Hepatocyte (in vitro differentiated cells): Measurements from ENCODE around the gene PTPN1. TPM values are rescaled to one million over a fixed set of nuclear protein-coding genes. Genes with fewer than 3 reads are reported as not detected.

Experiments used
- DNase-seq: peaks from one replicate; pipeline ENCODE4 v3.0.0-alpha.2; 2016; ENCODE audit warnings: low spot score
- H2AFZ ChIP-seq: fragments of 200-600 bp; sonication (generic); 2 replicates; pipeline ENCODE4 v1.6.0; 2016; ENCODE audit warnings: antibody characterized with exemption, mild to moderate bottlenecking
- H3K27ac ChIP-seq: fragments of 200-600 bp; sonication (generic); 2 replicates; pipeline ENCODE4 v1.5.1; 2016; ENCODE audit warnings: mild to moderate bottlenecking
- H3K27me3 ChIP-seq: fragments of 200-600 bp; sonication (generic); 2 replicates; pipeline ENCODE4 v1.6.1; 2016
- H3K36me3 ChIP-seq: fragments of 200-600 bp; sonication (generic); replicated peaks from 2 replicates; pipeline ENCODE4 v1.5.1; 2016; ENCODE audit warnings: low read depth; ENCODE audit not compliant: insufficient read depth
- H3K4me1 ChIP-seq: fragments of 200-600 bp; sonication (generic); 2 replicates; pipeline ENCODE4 v1.5.1; 2016; ENCODE audit warnings: mild to moderate bottlenecking, moderate library complexity; ENCODE audit not compliant: insufficient read depth
- H3K4me2 ChIP-seq: fragments of 200-600 bp; sonication (generic); 2 replicates; pipeline ENCODE4 v1.6.0; 2016
- H3K4me3 ChIP-seq: fragments of 200-600 bp; sonication (generic); 2 replicates; pipeline ENCODE4 v1.5.1; 2016; ENCODE audit warnings: mild to moderate bottlenecking
- H3K79me2 ChIP-seq: fragments of 200-600 bp; sonication (generic); 2 replicates; pipeline ENCODE4 v1.6.0; 2017; ENCODE audit warnings: mild to moderate bottlenecking
- H3K9me2 ChIP-seq: fragments of 200-600 bp; sonication (generic); replicated peaks from 2 replicates; pipeline ENCODE4 v1.6.0; 2017; ENCODE audit warnings: mild to moderate bottlenecking; ENCODE audit not compliant: insufficient read depth
- H3K9me3 ChIP-seq: fragments of 200-600 bp; sonication (generic); 2 replicates; pipeline ENCODE4 v1.5.1; 2016; ENCODE audit warnings: low read depth, mild to moderate bottlenecking
- H4K20me1 ChIP-seq: fragments of 200-600 bp; sonication (generic); 2 replicates; pipeline ENCODE4 v1.6.0; 2016; ENCODE audit warnings: mild to moderate bottlenecking; ENCODE audit not compliant: insufficient read depth, poor library complexity, severe bottlenecking
- CTCF ChIP-seq: fragments of 200-600 bp; sonication (generic); IDR thresholded peaks from 2 replicates; pipeline ENCODE4 v1.5.1; 2016; ENCODE audit warnings: antibody characterized with exemption, mild to moderate bottlenecking; ENCODE audit not compliant: poor library complexity
- EZH2 ChIP-seq: fragments of 200-600 bp; sonication (generic); IDR thresholded peaks from 2 replicates; pipeline ENCODE4 v1.6.1; 2016; ENCODE audit warnings: antibody characterized with exemption, mild to moderate bottlenecking, borderline replicate concordance
- EZH2phosphoT487 ChIP-seq: fragments of 200-600 bp; sonication (generic); IDR thresholded peaks from one replicate; pipeline ENCODE4 v1.6.1; 2018; ENCODE audit warnings: antibody characterized with exemption, mild to moderate bottlenecking, low read depth, moderate library complexity; ENCODE audit not compliant: unreplicated experiment, severe bottlenecking
- WGBS: methylation state at CpG from one replicate; pipeline ENCODE4 v1.1.6; 2016; ENCODE audit warnings: low lambda C conversion rate; ENCODE audit errors: missing lambda C conversion rate; 5-methylcytosine and 5-hydroxymethylcytosine counted together
- polyA plus RNA-seq: library from polyadenylated mRNA; unstranded; fragments of >200 nt; fragmentation: Nextera tagmentation; extraction: Ambion mirVana; gene quantifications from 2 replicates; pipeline ENCODE4 v1.2.1, GENCODE V29; 2016
- total RNA-seq: library from RNA; depleted of rRNA; stranded (reverse); fragments of >200 nt; gene quantifications from 2 replicates; pipeline ENCODE4 v1.2.3, GENCODE V29; 2014

PTPN1 gene
- total and polyA plus RNA-seq, 2 experiments from 2014 or later, result 22.0 to 32.1 TPM

DNA sequence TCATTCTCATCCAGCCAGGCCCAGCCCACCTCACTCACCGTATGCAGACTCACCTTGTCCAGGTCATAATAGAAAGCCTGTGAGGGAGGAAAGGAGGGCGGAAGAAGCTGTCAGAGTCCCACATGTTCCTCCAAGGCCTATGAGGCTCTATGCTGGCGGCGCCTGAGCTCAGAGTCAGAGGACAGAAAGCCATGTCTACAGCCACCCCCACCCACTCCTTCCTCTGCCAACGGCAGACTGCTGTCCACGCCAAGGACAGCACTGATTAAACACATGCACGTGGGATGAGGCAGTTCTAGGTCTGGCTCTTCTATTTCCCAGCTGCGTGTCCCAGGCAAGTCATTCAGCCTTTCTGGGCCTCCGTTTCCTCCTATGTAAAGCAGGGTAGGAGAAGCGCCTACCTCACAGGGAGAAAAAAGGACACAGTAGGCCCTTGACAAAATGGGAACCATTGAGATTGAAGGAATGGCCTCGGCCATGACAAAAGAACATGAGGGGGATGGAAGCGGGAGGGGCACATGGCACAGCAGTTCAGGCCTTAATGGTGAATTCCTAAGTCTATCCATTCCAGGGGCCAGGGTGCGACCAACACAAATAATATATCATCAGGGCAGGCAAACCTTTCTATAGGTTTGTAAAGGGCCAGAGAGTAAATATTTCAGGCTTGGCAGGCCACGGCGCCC lies 101.1 kb downstream of the PTPN1 start:
- Histone ChIP-seq H3K9me2 (no peaks in the 10 kb centered on the region), H3K4me2 (no peak overlapping the region), H3K27me3 (no peaks in the 10 kb centered on the region), H3K36me3 (no peaks in the 10 kb centered on the region), H4K20me1 (no peaks in the 10 kb centered on the region), H3K79me2 (no peaks in the 10 kb centered on the region), H3K4me1 (no peaks in the 10 kb centered on the region), H2AFZ (no peak overlapping the region), H3K9me3 (no peaks in the 10 kb centered on the region), H3K4me3 (no peak overlapping the region), H3K27ac (no peak overlapping the region)
- DNase-seq, result no peak
- 77% methylated on average over 15 of the region's 15 CpGs for WGBS
- no peak for TF ChIP-seq EZH2
- TF ChIP-seq EZH2phosphoT487, result no peak
- no peak for TF ChIP-seq CTCF

DNA sequence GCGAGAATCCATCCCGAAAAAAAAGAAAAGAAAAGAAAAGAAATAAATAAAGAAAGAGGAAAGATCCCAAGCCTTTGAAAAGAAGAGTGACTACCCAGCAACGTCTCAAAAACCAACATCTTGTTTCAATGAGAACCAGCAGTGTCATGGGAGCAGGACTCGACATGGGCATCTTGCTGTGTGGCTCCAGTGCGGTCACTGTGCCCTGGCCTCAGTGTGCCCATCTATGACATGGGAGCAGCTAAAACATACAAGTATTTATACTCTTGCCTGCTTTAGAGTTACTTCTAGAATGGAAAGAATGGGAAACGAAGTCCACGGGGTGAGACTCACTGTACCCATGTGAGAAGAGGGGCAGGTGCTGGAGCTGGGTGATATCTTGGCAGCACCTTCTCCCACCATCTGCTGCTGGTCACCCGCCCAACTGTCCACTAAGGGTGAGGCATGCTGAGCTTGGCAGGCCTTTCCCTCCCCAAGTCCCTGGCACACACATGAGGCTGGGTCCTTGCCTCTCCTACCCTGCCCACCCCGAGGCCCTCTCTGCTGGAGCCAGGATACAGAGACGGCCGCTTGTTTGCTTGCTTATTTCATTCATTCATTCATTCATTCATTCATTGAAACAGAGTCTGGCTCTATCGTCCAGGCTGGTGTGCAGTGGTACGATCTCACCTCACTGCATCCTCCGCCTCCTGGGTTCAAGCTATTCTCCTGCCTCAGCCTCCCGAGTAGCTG lies 103.4 kb downstream of the PTPN1 start:
- Histone ChIP-seq H3K27ac (no peak overlapping the region), H3K4me3 (no peak overlapping the region), H3K4me1 (no peaks in the 10 kb centered on the region), H3K36me3 (no peaks in the 10 kb centered on the region), H3K4me2 (no peak overlapping the region), H2AFZ (no peak overlapping the region), H4K20me1 (no peaks in the 10 kb centered on the region), H3K27me3 (no peaks in the 10 kb centered on the region), H3K9me2 (no peaks in the 10 kb centered on the region), H3K9me3 (no peaks in the 10 kb centered on the region), H3K79me2 (no peaks in the 10 kb centered on the region)
- WGBS, result 96% methylated on average over 15 of the region's 15 CpGs
- TF ChIP-seq CTCF (no peak), EZH2 (no peak), EZH2phosphoT487 (no peak)
- DNase-seq, result no peak

GRCh38 chr20:50615407-50615806 lies 105.2 kb downstream of the PTPN1 start:
- no peaks in the 10 kb centered on the region for H4K20me1 ChIP-seq
- no peak overlapping the region for H3K27ac ChIP-seq
- H3K36me3 ChIP-seq, result no peaks in the 10 kb centered on the region
- H3K4me2 ChIP-seq, result no peak overlapping the region
- no peaks in the 10 kb centered on the region for H3K9me3 ChIP-seq
- H3K4me1 ChIP-seq, result no peaks in the 10 kb centered on the region
- no peaks in the 10 kb centered on the region for H3K27me3 ChIP-seq
- no peaks in the 10 kb centered on the region for H3K79me2 ChIP-seq
- TF ChIP-seq EZH2phosphoT487 (no peak), CTCF (no peak), EZH2 (no peak)
- DNase-seq, result no peak
- no peak overlapping the region for H3K4me3 ChIP-seq
- H3K9me2 ChIP-seq, result no peaks in the 10 kb centered on the region
- no peak overlapping the region for H2AFZ ChIP-seq
- WGBS, result 89% methylated on average over 6 of the region's 6 CpGs
